ENCODE data around the gene DMKN.

DMKN gene

GRCh38 chr19:35542209-35542608 lies 28.8 kb upstream of the DMKN start:
- no peak overlapping the region for H3K4me3 ChIP-seq (ENCODE audit: low read length)
- DNase-seq (ENCODE audit: low read depth), result no peak
- TF ChIP-seq, protein P1, sequence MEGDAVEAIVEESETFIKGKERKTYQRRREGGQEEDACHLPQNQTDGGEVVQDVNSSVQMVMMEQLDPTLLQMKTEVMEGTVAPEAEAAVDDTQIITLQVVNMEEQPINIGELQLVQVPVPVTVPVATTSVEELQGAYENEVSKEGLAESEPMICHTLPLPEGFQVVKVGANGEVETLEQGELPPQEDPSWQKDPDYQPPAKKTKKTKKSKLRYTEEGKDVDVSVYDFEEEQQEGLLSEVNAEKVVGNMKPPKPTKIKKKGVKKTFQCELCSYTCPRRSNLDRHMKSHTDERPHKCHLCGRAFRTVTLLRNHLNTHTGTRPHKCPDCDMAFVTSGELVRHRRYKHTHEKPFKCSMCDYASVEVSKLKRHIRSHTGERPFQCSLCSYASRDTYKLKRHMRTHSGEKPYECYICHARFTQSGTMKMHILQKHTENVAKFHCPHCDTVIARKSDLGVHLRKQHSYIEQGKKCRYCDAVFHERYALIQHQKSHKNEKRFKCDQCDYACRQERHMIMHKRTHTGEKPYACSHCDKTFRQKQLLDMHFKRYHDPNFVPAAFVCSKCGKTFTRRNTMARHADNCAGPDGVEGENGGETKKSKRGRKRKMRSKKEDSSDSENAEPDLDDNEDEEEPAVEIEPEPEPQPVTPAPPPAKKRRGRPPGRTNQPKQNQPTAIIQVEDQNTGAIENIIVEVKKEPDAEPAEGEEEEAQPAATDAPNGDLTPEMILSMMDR (conservative IDR thresholded peaks at IDR 0.05; ENCODE audit: low read depth, low read length), result no peak

- no peak for DNase-seq (ENCODE audit: low read depth)
- TF ChIP-seq, protein P1 (conservative IDR thresholded peaks at IDR 0.05; ENCODE audit: low read depth, low read length), result no peak
- H3K4me3 ChIP-seq (ENCODE audit: low read length), result no peak overlapping the region
Measured at GRCh38 chr19:35540356-35540927, 27.0 kb upstream of the DMKN start.

GRCh38 chr19:35539850-35540249 lies 26.4 kb upstream of the DMKN start:
- TF ChIP-seq, protein P1 (conservative IDR thresholded peaks at IDR 0.05; ENCODE audit: low read depth, low read length), result no peak
- no peak overlapping the region for H3K4me3 ChIP-seq (ENCODE audit: low read length)
- DNase-seq (ENCODE audit: low read depth), result no peak

DNA sequence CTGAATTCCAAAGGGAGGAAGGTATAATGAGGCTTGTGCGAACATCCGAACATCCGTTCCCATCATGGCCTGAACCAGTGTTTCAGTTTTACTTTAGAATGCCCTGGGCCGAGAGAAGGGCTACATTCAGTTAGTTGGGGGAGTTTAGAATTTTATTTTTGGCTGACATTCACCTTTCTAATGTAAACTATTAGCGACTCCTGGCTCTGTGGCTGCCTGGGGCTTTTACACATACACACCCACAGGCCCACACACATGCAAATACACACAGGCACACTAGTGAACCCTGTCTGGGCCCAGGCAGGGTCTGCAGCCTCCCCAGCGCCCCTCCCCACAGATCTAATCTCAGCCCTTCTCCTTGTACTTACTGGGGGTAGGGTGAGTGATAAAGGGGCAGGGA lies 25.9 kb upstream of the DMKN start:
- no peak overlapping the region for H3K4me3 ChIP-seq (ENCODE audit: low read length)
- DNase-seq (ENCODE audit: low read depth), result no peak
- TF ChIP-seq, protein P1 (conservative IDR thresholded peaks at IDR 0.05; ENCODE audit: low read depth, low read length), result no peak

GRCh38 chr19:35534803-35535480 lies 21.5 kb upstream of the DMKN start:
- DNase-seq (ENCODE audit: low read depth), result no peak
- TF ChIP-seq, protein P1 (conservative IDR thresholded peaks at IDR 0.05; ENCODE audit: low read depth, low read length), result no peak
- H3K4me3 ChIP-seq (ENCODE audit: low read length), result no peak overlapping the region

DNA sequence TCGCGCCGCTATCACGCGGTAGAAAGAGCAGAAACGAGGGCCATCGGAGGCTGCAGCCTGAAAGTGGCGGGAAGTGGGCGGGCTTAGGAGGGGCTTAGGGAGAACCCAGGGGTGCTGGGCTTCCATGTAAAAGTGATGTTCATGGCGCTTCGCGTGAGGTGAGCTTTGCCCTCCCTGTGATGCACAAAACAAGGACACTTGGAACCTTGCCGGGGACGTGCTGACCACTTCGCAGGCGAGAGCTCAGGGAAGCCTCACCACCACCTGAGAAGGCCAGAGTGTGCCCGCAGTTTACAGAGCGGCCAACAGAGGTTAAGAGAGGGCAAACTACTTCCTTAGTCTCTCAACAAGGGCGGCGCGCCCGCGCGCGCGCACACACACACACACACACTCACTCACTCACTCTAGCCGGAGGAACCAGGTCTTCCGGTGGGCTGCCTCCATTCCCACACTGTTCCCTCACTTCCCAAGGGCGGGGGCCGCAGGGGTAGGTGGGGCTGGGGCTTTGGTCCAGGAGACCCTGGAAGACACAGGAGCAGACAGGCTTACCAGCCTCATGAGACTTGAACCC lies 20.5 kb upstream of the DMKN start:
- H3K4me3 ChIP-seq (ENCODE audit: low read length), result peak overlapping the region; percentile 8
- TF ChIP-seq, protein P1 (conservative IDR thresholded peaks at IDR 0.05; ENCODE audit: low read depth, low read length), result no peak
- DNase-seq (ENCODE audit: low read depth), result no peak

Data from retinal pigment epithelial cell (primary cell).